ENCODE measurements around the gene BTAF1. TPM values are rescaled to one million over a fixed set of nuclear protein-coding genes. Genes with fewer than 3 reads are reported as not detected.
"Not testable (repeated sequence)": the region's sequence is repeated elsewhere in the genome, so short reads cannot be mapped to it uniquely, and the experiment has no call there.

Gene BTAF1
- total RNA-seq, 1 donor from 2014 or later, result 19.9 TPM

- H3K36me3 ChIP-seq, result peaks cover 20 to 56% of the 10 kb centered on the region in 2 donors
- intact Hi-C loops (cut with DNase I), result no loop called here
- H3K27ac ChIP-seq, result no peak overlapping the region
- no peak for TF ChIP-seq CTCF (IDR thresholded peaks at IDR 0.05)
- H3K27me3 ChIP-seq, result no peaks in the 10 kb centered on the region
- DNase-seq (ENCODE audit: low spot score in 2 of 2), result no peak
- H3K9me3 ChIP-seq, result no peaks in the 10 kb centered on the region
- no peaks in the 10 kb centered on the region for H3K4me1 ChIP-seq
- H3K4me3 ChIP-seq, result no peak overlapping the region
These were observed 88.1 kb downstream of the BTAF1 start for GRCh38 chr10:92011560-92012214.

DNA sequence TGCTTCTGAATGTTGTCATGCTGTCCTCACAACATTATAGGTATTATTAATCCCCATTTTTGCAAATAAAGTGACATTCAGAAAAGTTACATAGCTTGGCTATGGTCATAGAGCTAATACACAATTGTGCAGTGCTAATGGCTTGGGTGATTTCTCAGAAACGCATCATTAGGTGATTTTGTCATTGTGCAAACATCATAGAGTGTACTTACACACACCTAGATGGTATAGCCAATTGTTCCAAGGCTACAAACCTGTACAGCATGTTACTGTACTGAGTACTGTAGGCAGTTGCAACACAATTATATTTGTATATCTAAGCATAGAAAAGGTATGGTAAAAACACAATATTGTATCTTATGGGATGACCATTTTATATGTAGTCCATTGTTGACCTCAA, 91.0 kb downstream of the BTAF1 start:
- Histone ChIP-seq H3K9me3 (no peaks in the 10 kb centered on the region), H3K27ac (no peak overlapping the region), H3K27me3 (no peaks in the 10 kb centered on the region), H3K4me3 (no peak overlapping the region), H3K4me1 (no peaks in the 10 kb centered on the region), H3K36me3 (peaks cover 24 to 63% of the 10 kb centered on the region in 2 donors)
- intact Hi-C loops (cut with DNase I), result no loop called here
- DNase-seq (ENCODE audit: low spot score in 2 of 2), result no peak
- TF ChIP-seq CTCF (IDR thresholded peaks at IDR 0.05), result no peak

DNA sequence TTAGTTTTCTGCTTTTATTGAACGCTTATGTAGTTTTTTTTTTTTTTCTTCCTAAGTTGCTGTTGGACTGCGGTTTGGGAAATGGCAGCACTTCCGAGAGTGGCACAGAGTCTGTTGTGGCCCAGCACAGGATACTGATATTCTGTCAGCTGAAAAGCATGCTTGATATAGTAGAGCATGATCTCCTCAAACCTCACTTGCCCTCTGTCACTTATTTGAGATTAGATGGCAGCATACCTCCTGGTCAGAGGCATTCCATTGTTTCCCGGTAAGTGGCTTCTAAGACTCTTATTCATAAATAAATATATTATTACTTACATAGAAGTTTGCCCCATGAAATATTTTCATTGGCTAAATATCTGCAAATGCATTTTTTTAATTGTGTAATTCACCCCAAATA, 101.1 kb downstream of the BTAF1 start:
- H3K27ac ChIP-seq, result no peak overlapping the region
- no peaks in the 10 kb centered on the region for H3K4me1 ChIP-seq
- H3K4me3 ChIP-seq, result no peak overlapping the region
- no peak for DNase-seq (ENCODE audit: low spot score in 2 of 2)
- no peaks in the 10 kb centered on the region for H3K9me3 ChIP-seq
- intact Hi-C loops (cut with DNase I), result no loop called here
- peaks cover 49 to 84% of the 10 kb centered on the region in 2 donors for H3K36me3 ChIP-seq
- no peak for TF ChIP-seq CTCF (IDR thresholded peaks at IDR 0.05)
- no peaks in the 10 kb centered on the region for H3K27me3 ChIP-seq

- H3K4me1 ChIP-seq; H3K4me3 ChIP-seq; H3K27me3 ChIP-seq; H3K9me3 ChIP-seq; H3K27ac ChIP-seq; intact Hi-C loops (cut with DNase I); DNase-seq (ENCODE audit: low spot score in 2 of 2): not testable (repeated sequence)
- H3K36me3 ChIP-seq, result peaks cover 45 to 88% of the 10 kb centered on the region in 2 donors
These were observed 101.8 kb downstream of the BTAF1 start for GRCh38 chr10:92025340-92025739.

DNA sequence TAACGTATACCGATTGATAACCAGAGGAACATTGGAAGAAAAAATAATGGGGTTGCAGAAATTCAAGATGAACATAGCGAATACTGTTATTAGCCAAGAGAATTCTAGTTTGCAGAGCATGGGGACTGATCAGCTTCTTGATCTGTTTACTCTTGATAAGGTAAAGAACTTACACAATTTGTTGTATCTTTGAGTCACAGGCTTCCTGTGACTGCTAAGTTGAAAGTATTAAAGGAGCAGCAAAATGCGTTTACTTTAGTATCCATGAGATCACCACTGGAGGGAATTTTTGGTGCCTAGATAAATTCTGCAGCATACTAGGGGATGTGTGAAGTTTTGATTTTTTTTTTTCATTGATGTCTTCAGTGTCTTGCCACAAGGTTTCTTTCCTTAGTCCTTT, 103.6 kb downstream of the BTAF1 start:
- no peak overlapping the region for H3K27ac ChIP-seq
- peaks cover 51 to 84% of the 10 kb centered on the region in 2 donors for H3K36me3 ChIP-seq
- no peaks in the 10 kb centered on the region for H3K27me3 ChIP-seq
- no peaks in the 10 kb centered on the region for H3K9me3 ChIP-seq
- no peak overlapping the region for H3K4me3 ChIP-seq
- no peaks in the 10 kb centered on the region for H3K4me1 ChIP-seq
- TF ChIP-seq CTCF (IDR thresholded peaks at IDR 0.05), result no peak
- no peak for DNase-seq (ENCODE audit: low spot score in 2 of 2)
- intact Hi-C loops (cut with DNase I), result no loop called here

DNA sequence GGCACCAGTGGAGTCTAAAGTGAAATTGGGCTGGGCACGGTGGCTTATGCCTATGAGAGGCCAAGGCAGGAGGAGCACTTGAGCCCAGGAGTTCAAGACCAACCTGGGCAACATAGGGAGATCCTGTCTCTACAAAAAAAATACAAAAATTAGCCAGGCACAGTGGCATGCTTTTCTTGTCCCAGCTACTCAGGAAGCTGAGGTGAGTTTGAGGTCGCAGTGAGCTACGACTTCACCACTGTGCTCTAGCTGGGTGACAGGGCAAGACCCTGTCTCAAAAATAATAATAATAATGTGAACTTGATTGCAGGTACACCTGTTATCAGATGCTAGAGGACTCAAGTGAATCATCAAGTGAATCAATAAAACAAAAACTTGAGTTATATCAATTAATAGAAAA, 108.0 kb downstream of the BTAF1 start:
- no peak overlapping the region for H3K27ac ChIP-seq
- peaks cover 0 to 6% of the 10 kb centered on the region in 2 donors for H3K9me3 ChIP-seq
- no peak overlapping the region for H3K4me3 ChIP-seq
- intact Hi-C loops (cut with DNase I), result no loop called here
- peaks cover 30 to 46% of the 10 kb centered on the region in 2 donors for H3K36me3 ChIP-seq
- no peak for DNase-seq (ENCODE audit: low spot score in 2 of 2)
- H3K27me3 ChIP-seq, result no peaks in the 10 kb centered on the region
- no peak for TF ChIP-seq CTCF (IDR thresholded peaks at IDR 0.05)
- H3K4me1 ChIP-seq, result no peaks in the 10 kb centered on the region

- not testable (repeated sequence) for H3K4me1 ChIP-seq
These were observed 109.5 kb downstream of the BTAF1 start for GRCh38 chr10:92033070-92033469.

More at GRCh38 chr10:92033070-92033469, 109.5 kb downstream of the BTAF1 start:
- intact Hi-C loops (cut with DNase I); H3K9me3 ChIP-seq; H3K4me3 ChIP-seq; DNase-seq (ENCODE audit: low spot score in 2 of 2); H3K27ac ChIP-seq; H3K27me3 ChIP-seq: not testable (repeated sequence)
- peaks cover 21 to 34% of the 10 kb centered on the region in 2 donors for H3K36me3 ChIP-seq
